Measurements from ENCODE around the gene ABCA5. TPM values are rescaled to one million over a fixed set of nuclear protein-coding genes. Genes with fewer than 3 reads are reported as not detected.

Gene ABCA5
- total RNA-seq, 1 experiment from 2014 or later, result 4.5 TPM

DNA sequence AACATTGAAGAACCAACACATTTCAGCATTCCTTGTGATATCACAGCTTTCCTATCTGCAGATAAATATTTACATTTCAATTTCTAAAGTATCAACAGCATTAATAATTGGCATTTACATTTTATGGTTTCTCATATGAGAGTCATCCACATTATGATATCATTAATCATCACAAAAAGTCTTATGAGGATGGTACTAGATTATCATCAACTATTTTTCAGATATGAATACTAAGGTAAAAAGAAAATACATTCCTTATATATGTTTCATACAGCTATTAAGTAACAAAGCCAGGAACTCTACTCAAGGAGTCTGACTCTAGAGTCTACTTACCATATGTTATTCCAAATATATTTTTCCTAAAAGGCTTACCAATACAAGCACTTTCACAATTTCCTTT lies 40.7 kb downstream of the ABCA5 start:
- H2AFZ ChIP-seq (ENCODE audit: low read length), result no peak overlapping the region
- no peaks in the 10 kb centered on the region for H3K4me1 Mint-ChIP-seq
- no peak overlapping the region for H4K91ac ChIP-seq (ENCODE audit: insufficient read length, low read depth, low read length)
- H2BK5ac ChIP-seq (ENCODE audit: insufficient read length, low read length), result no peak overlapping the region
- H4K20me1 ChIP-seq (ENCODE audit: control insufficient read depth, insufficient read depth, insufficient read length), result no peaks in the 10 kb centered on the region
- no peaks in the 10 kb centered on the region for H3K4me1 ChIP-seq (ENCODE audit: insufficient read depth, low read length)
- DNase-seq, result no peak
- H4K5ac ChIP-seq (ENCODE audit: insufficient read length, low read depth, low read length), result no peak overlapping the region
- no peak overlapping the region for H3K27ac Mint-ChIP-seq
- H3K4me2 ChIP-seq (ENCODE audit: insufficient read depth, insufficient read length, low read length), result no peak overlapping the region
- no peak overlapping the region for H3K27ac ChIP-seq (ENCODE audit: insufficient read length, low read depth, low read length)
- no peak overlapping the region for H2BK15ac ChIP-seq (ENCODE audit: low read depth, low read length)
- H3K14ac ChIP-seq (ENCODE audit: insufficient read depth, low read length), result no peak overlapping the region
- H4K8ac ChIP-seq (replicated peaks; ENCODE audit: insufficient read length, low read depth, low read length), result no peak overlapping the region
- H3T11ph ChIP-seq (ENCODE audit: low read length), result no peak overlapping the region
- H3K36me3 Mint-ChIP-seq (ENCODE audit: insufficient read depth in 1 of 3, low read depth in 3 of 3), result peaks cover 0 to 7% (median 0%) of the 10 kb centered on the region in 3 experiments; a peak in 1 of 7 replicates
- no peaks in the 10 kb centered on the region for H3K9me3 ChIP-seq (ENCODE audit: control insufficient read depth, low read depth, low read length)
- H3K56ac ChIP-seq (ENCODE audit: insufficient read length, low read depth, low read length), result no peak overlapping the region
- H3K79me2 ChIP-seq (ENCODE audit: insufficient read depth, low read length), result no peaks in the 10 kb centered on the region
- H3K9ac ChIP-seq (ENCODE audit: extremely low read depth, insufficient read length, low read length), result no peak overlapping the region
- no peak overlapping the region for H3K23ac ChIP-seq (ENCODE audit: insufficient read length, low read depth, low read length)
- TF ChIP-seq, protein P1, sequence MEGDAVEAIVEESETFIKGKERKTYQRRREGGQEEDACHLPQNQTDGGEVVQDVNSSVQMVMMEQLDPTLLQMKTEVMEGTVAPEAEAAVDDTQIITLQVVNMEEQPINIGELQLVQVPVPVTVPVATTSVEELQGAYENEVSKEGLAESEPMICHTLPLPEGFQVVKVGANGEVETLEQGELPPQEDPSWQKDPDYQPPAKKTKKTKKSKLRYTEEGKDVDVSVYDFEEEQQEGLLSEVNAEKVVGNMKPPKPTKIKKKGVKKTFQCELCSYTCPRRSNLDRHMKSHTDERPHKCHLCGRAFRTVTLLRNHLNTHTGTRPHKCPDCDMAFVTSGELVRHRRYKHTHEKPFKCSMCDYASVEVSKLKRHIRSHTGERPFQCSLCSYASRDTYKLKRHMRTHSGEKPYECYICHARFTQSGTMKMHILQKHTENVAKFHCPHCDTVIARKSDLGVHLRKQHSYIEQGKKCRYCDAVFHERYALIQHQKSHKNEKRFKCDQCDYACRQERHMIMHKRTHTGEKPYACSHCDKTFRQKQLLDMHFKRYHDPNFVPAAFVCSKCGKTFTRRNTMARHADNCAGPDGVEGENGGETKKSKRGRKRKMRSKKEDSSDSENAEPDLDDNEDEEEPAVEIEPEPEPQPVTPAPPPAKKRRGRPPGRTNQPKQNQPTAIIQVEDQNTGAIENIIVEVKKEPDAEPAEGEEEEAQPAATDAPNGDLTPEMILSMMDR (conservative IDR thresholded peaks at IDR 0.05), result no peak
- H2BK12ac ChIP-seq (ENCODE audit: insufficient read length, low read depth, low read length), result no peak overlapping the region
- no peaks in the 10 kb centered on the region for H3K27me3 Mint-ChIP-seq (ENCODE audit: low read depth)
- no peak overlapping the region for H2BK20ac ChIP-seq (ENCODE audit: low read depth, low read length, poor library complexity, severe bottlenecking)
- H3K23me2 ChIP-seq (ENCODE audit: insufficient read length, low read depth, low read length, poor library complexity, severe bottlenecking), result no peaks in the 10 kb centered on the region
- H3K4me3 Mint-ChIP-seq, result no peak overlapping the region
- no peak overlapping the region for H2BK120ac ChIP-seq (ENCODE audit: low read depth, low read length, poor library complexity, severe bottlenecking)
- no peaks in the 10 kb centered on the region for H3K27me3 ChIP-seq (ENCODE audit: insufficient read depth, low read length)
- no peaks in the 10 kb centered on the region for H3K79me1 ChIP-seq (ENCODE audit: insufficient read depth, low read depth, low read length, poor library complexity, severe bottlenecking)
- H2AK5ac ChIP-seq (ENCODE audit: insufficient read length, low read length), result no peak overlapping the region
- H3K4ac ChIP-seq (ENCODE audit: low read depth, low read length), result no peak overlapping the region
- H3K9me3 Mint-ChIP-seq, result no peaks in the 10 kb centered on the region
- no peak overlapping the region for H3K18ac ChIP-seq (ENCODE audit: insufficient read length, low read depth, low read length)

Data from H9 (cell line).